ENCODE measurements around the gene UCN3. TPM values are rescaled to one million over a fixed set of nuclear protein-coding genes. Genes with fewer than 3 reads are reported as not detected.

Gene UCN3
- total RNA-seq, 4 donors from 2014 or later, result 1.4 to 2.6 (median 2.0) TPM; not detected in 1

GRCh38 chr10:5412277-5412941 is 47.6 kb downstream of the UCN3 start, which contains the start of gene NET1:
Gene NET1 (plus strand): TSS chr10:5412557. CDS start chr10:5412693, 136 bp downstream.
- Histone ChIP-seq H3K4me3 (peak within 1 kb of the TSS; percentile 56 to 89 (median 68)), H3K36me3 (no peaks in the 10 kb centered on the region), H3K27me3 (no peaks in the 10 kb centered on the region), H3K27ac (peak within 1 kb of the TSS; percentile 33 to 54 (median 42)), H3K9me3 (peaks cover 0 to 2% (median 0%) of the 10 kb centered on the region in 4 donors), H3K4me1 (no peaks in the 10 kb centered on the region)
- TF ChIP-seq, protein P1, sequence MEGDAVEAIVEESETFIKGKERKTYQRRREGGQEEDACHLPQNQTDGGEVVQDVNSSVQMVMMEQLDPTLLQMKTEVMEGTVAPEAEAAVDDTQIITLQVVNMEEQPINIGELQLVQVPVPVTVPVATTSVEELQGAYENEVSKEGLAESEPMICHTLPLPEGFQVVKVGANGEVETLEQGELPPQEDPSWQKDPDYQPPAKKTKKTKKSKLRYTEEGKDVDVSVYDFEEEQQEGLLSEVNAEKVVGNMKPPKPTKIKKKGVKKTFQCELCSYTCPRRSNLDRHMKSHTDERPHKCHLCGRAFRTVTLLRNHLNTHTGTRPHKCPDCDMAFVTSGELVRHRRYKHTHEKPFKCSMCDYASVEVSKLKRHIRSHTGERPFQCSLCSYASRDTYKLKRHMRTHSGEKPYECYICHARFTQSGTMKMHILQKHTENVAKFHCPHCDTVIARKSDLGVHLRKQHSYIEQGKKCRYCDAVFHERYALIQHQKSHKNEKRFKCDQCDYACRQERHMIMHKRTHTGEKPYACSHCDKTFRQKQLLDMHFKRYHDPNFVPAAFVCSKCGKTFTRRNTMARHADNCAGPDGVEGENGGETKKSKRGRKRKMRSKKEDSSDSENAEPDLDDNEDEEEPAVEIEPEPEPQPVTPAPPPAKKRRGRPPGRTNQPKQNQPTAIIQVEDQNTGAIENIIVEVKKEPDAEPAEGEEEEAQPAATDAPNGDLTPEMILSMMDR (IDR thresholded peaks at IDR 0.05), result no peak
- TF ChIP-seq POLR2A (IDR thresholded peaks at IDR 0.05), result peak in 1 of 2 donors; percentile 36
- DNase-seq, result peak; percentile 52 to 95 (median 90)

DNA sequence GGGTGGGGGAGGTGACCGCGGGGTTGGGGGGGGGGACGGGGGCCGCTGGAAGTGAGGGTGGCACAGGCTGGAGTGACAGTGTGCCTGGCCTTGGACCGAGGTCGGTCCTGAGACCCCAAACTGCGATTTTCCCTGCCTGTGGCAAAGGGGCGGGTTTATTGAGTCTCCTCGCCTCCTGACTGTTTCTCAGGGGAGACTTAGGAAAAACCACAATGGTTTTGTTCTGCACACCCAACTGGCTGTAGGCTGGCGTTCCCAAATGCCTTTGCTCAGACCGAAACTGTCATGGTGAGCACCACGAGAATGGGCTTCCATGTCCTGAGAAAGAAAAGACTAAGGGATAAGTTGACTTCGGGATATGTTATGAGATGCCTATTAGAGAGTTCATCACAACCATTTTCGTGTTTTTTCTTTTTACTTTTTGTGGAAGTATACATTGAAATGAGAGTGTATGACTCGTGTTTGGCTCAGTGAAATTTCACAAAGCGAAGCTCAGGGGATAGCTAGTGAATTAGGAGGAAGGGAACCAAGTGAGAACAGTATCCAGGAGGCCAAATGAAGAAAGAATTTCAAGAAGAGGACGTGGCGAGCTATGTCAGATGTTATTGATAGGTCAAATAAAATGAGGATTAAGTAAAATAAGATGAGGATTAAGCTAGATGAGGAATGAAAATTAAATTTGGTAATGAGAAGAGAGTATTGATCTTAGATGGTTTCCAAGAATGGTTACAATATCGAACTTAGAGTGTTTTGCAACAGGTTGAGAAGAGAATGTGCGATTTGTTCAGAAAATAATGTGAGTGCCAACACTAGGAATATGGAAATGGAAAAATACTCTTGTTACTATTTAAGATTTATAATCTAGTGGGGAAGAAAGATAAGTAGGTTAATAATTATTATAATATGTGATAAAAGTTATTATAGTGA is 48.5 kb downstream of the UCN3 start:
- Histone ChIP-seq H3K27me3 (no peaks in the 10 kb centered on the region), H3K27ac (peak overlapping the region in 3 of 4 donors; percentile 33 to 54 (median 36)), H3K36me3 (no peaks in the 10 kb centered on the region), H3K4me1 (no peaks in the 10 kb centered on the region), H3K9me3 (peaks cover 0 to 2% (median 0%) of the 10 kb centered on the region in 4 donors), H3K4me3 (peak overlapping the region; percentile 56 to 89 (median 68))
- TF ChIP-seq, protein P1 (IDR thresholded peaks at IDR 0.05), result no peak
- TF ChIP-seq POLR2A (IDR thresholded peaks at IDR 0.05), result no peak
- DNase-seq, result peak in 1 of 3 donors; percentile 51

- Histone ChIP-seq H3K9me3 (peaks cover 0 to 2% (median 0%) of the 10 kb centered on the region in 4 donors), H3K36me3 (no peaks in the 10 kb centered on the region), H3K4me1 (no peaks in the 10 kb centered on the region), H3K27ac (no peak overlapping the region), H3K27me3 (no peaks in the 10 kb centered on the region), H3K4me3 (no peak overlapping the region)
- DNase-seq, result no peak
- TF ChIP-seq, protein P1 (IDR thresholded peaks at IDR 0.05), result no peak
- TF ChIP-seq POLR2A (IDR thresholded peaks at IDR 0.05), result no peak
Observed at GRCh38 chr10:5416981-5417380, 52.2 kb downstream of the UCN3 start.

- DNase-seq, result no peak
- Histone ChIP-seq H3K36me3 (no peaks in the 10 kb centered on the region), H3K4me3 (no peak overlapping the region), H3K9me3 (peaks cover 0 to 2% (median 0%) of the 10 kb centered on the region in 4 donors), H3K27me3 (no peaks in the 10 kb centered on the region), H3K27ac (no peak overlapping the region), H3K4me1 (no peaks in the 10 kb centered on the region)
- TF ChIP-seq, protein P1 (IDR thresholded peaks at IDR 0.05), result no peak
- no peak for TF ChIP-seq POLR2A (IDR thresholded peaks at IDR 0.05)
Observed at GRCh38 chr10:5418584-5418983, 53.8 kb downstream of the UCN3 start.

DNA sequence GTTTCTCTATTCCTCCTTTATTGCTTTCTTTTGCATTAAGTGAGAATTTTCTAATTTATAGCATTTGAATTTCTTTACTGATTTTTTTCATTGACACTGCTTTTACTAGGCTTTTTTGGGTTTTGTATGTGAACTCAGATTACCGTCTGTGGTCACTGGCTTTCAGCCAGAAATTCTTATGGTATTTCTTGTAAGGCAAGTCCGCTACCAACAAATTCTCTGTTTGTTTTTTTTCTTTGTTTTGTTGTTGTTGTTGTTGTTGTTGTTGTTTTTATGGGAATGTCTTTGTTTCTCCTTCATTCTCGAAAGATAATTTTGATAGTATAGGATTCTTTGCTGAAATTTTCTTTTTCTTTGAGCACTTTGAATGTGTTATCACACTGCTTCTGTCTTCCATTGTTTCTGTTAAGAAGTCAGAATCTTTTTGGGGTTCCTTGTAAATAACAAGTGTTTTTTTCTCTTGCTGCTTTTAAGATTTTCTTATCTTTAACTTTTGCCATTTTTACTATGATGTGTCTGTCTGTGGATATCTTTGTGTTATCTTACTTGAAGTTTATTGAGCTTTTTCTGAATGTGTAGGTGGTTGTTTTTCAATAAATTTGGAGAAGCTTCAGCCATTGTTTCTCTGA is 54.8 kb downstream of the UCN3 start:
- no peak for DNase-seq
- Histone ChIP-seq H3K4me1 (no peaks in the 10 kb centered on the region), H3K36me3 (no peaks in the 10 kb centered on the region), H3K27me3 (no peaks in the 10 kb centered on the region), H3K4me3 (no peak overlapping the region), H3K27ac (no peak overlapping the region), H3K9me3 (peaks cover 0 to 2% (median 0%) of the 10 kb centered on the region in 4 donors)
- TF ChIP-seq, protein P1 (IDR thresholded peaks at IDR 0.05), result no peak
- no peak for TF ChIP-seq POLR2A (IDR thresholded peaks at IDR 0.05)
